OCI-LY7 (cell line): ENCODE measurements around the gene TNS2. TPM values are rescaled to one million over a fixed set of nuclear protein-coding genes. Genes with fewer than 3 reads are reported as not detected.

Source experiments
- BruUV-seq: library from RNA; stranded (reverse); fragments of 400-500 nt; replicated peaks from 2 replicates; lab custom pipeline; 2021; lab: Mats Ljungman, UMichigan
- CTCF ChIA-PET: fragments of 300-600 bp; sonication (Branson Sonifier 250); formaldehyde crosslinking; loops from one replicate; lab custom pipeline; 2022; ENCODE audit warnings: antibody characterized with exemption; ENCODE audit not compliant: unreplicated experiment; lab: Charles Lee
- POLR2A ChIA-PET: fragments of 300-600 bp; sonication (Branson Sonifier 250); formaldehyde crosslinking; loops from one replicate; lab custom pipeline; 2022; ENCODE audit warnings: antibody characterized with exemption; lab: Charles Lee
- DNase-seq: peaks from one replicate; pipeline ENCODE4 v3.0.0-alpha.2; 2015; ENCODE audit warnings: low spot score
- H2AFZ ChIP-seq: fragments of 200-600 bp; sonication (generic), shearing (Covaris generic); 2 replicates; pipeline ENCODE4 v1.6.1; 2014; ENCODE audit warnings: mild to moderate bottlenecking, antibody characterized with exemption, low read length, moderate library complexity
- H3K27ac ChIP-seq: fragments of 200-600 bp; sonication (generic); 2 replicates; pipeline ENCODE4 v1.5.1; 2014; ENCODE audit warnings: mixed run types, low read depth, mild to moderate bottlenecking, moderate library complexity, low read length, inconsistent platforms; ENCODE audit not compliant: poor library complexity, severe bottlenecking
- H3K36me3 ChIP-seq: fragments of 200-600 bp; sonication (generic); 2 replicates; pipeline ENCODE4 v1.6.1; 2014; ENCODE audit warnings: mild to moderate bottlenecking, antibody characterized with exemption, low read length, moderate library complexity, mixed read lengths; ENCODE audit not compliant: insufficient read depth
- H3K4me1 ChIP-seq: fragments of 200-600 bp; sonication (generic); 2 replicates; pipeline ENCODE4 v1.5.1; 2014; ENCODE audit warnings: mild to moderate bottlenecking, low read length; ENCODE audit not compliant: insufficient read depth, poor library complexity, severe bottlenecking
- H3K4me2 ChIP-seq: fragments of 200-600 bp; sonication (generic); 2 replicates; pipeline ENCODE4 v1.6.1; 2014; ENCODE audit warnings: mild to moderate bottlenecking, low read length
- H3K4me3 ChIP-seq: fragments of 200-600 bp; sonication (generic); 2 replicates; pipeline ENCODE4 v1.5.1; 2014; ENCODE audit warnings: mild to moderate bottlenecking, low read depth, low read length; ENCODE audit not compliant: poor library complexity, severe bottlenecking
- H3K79me2 ChIP-seq: fragments of 200-600 bp; sonication (generic); 2 replicates; pipeline ENCODE4 v1.6.1; 2016; ENCODE audit warnings: low read depth, mild to moderate bottlenecking, low read length, moderate library complexity, mixed read lengths; ENCODE audit not compliant: insufficient read depth
- H3K9me2 ChIP-seq: fragments of 200-600 bp; sonication (generic); 2 replicates; pipeline ENCODE4 v1.6.1; 2016; ENCODE audit warnings: mild to moderate bottlenecking, low read length, mixed read lengths; ENCODE audit not compliant: insufficient read depth
- H3K9me3 ChIP-seq: fragments of 200-600 bp; sonication (generic); 2 replicates; pipeline ENCODE4 v1.6.1; 2014; ENCODE audit warnings: mild to moderate bottlenecking, mixed run types, low read length, mixed read lengths
- H4K20me1 ChIP-seq: fragments of 200-600 bp; sonication (generic); 2 replicates; pipeline ENCODE4 v1.6.1; 2014; ENCODE audit warnings: mild to moderate bottlenecking, antibody characterized with exemption, low read length, moderate library complexity, mixed read lengths; ENCODE audit not compliant: insufficient read depth
- CTCF ChIP-seq: fragments of 200-600 bp; sonication (generic); conservative IDR thresholded peaks from 2 replicates; pipeline ENCODE4 v1.5.1; 2014; ENCODE audit warnings: mild to moderate bottlenecking, antibody characterized with exemption, low read length, moderate library complexity, mixed read lengths
- EZH2phosphoT487 ChIP-seq: fragments of 200-600 bp; sonication (generic); IDR thresholded peaks from 2 replicates; pipeline ENCODE4 v1.6.1; 2018; ENCODE audit warnings: low read depth, borderline replicate concordance, mild to moderate bottlenecking, mixed run types, antibody characterized with exemption, low read length, moderate library complexity, mixed read lengths
- intact Hi-C: fragments of 100-400 bp; cut with micrococcal nuclease; formaldehyde crosslinking; loops from one replicate; pipeline ENCODE4 v1.10.0; 2022; ENCODE audit not compliant: unreplicated experiment
- total RNA-seq, 2 experiments: library from RNA; depleted of rRNA in 1 of 2; stranded (reverse); fragments of >200 nt in 1 of 2; shearing (Covaris generic) in 1 of 2; gene quantifications; 2 replicates each; pipeline ENCODE4 v1.2.3, GENCODE V29; 2014 to 2022

TNS2 gene
- total RNA-seq, 2 experiments from 2014 or later = 0.25 to 1.6 TPM

GRCh38 chr12:53034459-53034858 lies 15.4 kb upstream of the TNS2 start:
- Histone ChIP-seq H2AFZ (no peak overlapping the region), H4K20me1 (peaks cover 4% of the 10 kb centered on the region; the same call in 1 of the 2 replicates), H3K36me3 (peaks cover 93% of the 10 kb centered on the region), H3K4me1 (no peaks in the 10 kb centered on the region), H3K27ac (no peak overlapping the region), H3K79me2 (peaks cover 13% of the 10 kb centered on the region; the same call in 1 of the 2 replicates), H3K9me2 (no peaks in the 10 kb centered on the region), H3K4me3 (no peak overlapping the region), H3K4me2 (no peak overlapping the region), H3K9me3 (no peaks in the 10 kb centered on the region)
- ChIA-PET CTCF (no interaction called here), POLR2A (interaction anchor here (0.6 kb wide), 1 partner anchor 1137 kb away, joined by 3 read pairs; no protein-coding TSS in a partner anchor)
- intact Hi-C loops = no loop called here
- TF ChIP-seq CTCF (no peak), EZH2phosphoT487 (no peak)
- no TSS peak for BruUV-seq
- no peak for DNase-seq

GRCh38 chr12:53036802-53037201 lies 13.1 kb upstream of the TNS2 start:
- Histone ChIP-seq H3K9me2 (no peaks in the 10 kb centered on the region), H3K9me3 (no peaks in the 10 kb centered on the region), H3K36me3 (peaks cover 93% of the 10 kb centered on the region), H3K4me3 (no peak overlapping the region), H4K20me1 (peaks cover 4% of the 10 kb centered on the region; the same call in 1 of the 2 replicates), H3K79me2 (peaks cover 6% of the 10 kb centered on the region; the same call in 1 of the 2 replicates), H3K27ac (no peak overlapping the region), H2AFZ (no peak overlapping the region), H3K4me1 (no peaks in the 10 kb centered on the region), H3K4me2 (no peak overlapping the region)
- DNase-seq = no peak
- no TSS peak for BruUV-seq
- intact Hi-C loops = no loop called here
- TF ChIP-seq EZH2phosphoT487 (no peak), CTCF (no peak)
- CTCF ChIA-PET = no interaction called here
- POLR2A ChIA-PET = interaction anchor here (0.7 kb wide), 1 partner anchor 48 kb away, joined by 3 read pairs; no protein-coding TSS in a partner anchor

GRCh38 chr12:53039851-53040250 lies 10.0 kb upstream of the TNS2 start:
- Histone ChIP-seq H3K9me2 (no peaks in the 10 kb centered on the region), H3K4me1 (no peaks in the 10 kb centered on the region), H3K9me3 (no peaks in the 10 kb centered on the region), H3K27ac (no peak overlapping the region), H3K79me2 (no peaks in the 10 kb centered on the region), H3K4me3 (no peak overlapping the region), H2AFZ (no peak overlapping the region), H3K4me2 (no peak overlapping the region), H4K20me1 (peaks cover 4% of the 10 kb centered on the region; the same call in 1 of the 2 replicates), H3K36me3 (peaks cover 74% of the 10 kb centered on the region)
- TF ChIP-seq CTCF = no peak
- no peak for TF ChIP-seq EZH2phosphoT487
- no TSS peak for BruUV-seq
- CTCF ChIA-PET = no interaction called here
- no peak for DNase-seq
- POLR2A ChIA-PET = no interaction called here
- intact Hi-C loops = no loop called here
